B cell (primary cell): ENCODE results near the gene PITRM1. TPM values are rescaled to one million over a fixed set of nuclear protein-coding genes. Genes with fewer than 3 reads are reported as not detected.

Source experiments
- ATAC-seq: fragments of 200-7000 bp; cut with Tn5 transposase; one replicate; pipeline ENCODE4 v1.10.0; 2021; ENCODE audit warnings: low read depth, mild to moderate bottlenecking, moderate number of reproducible peaks, moderate library complexity
- CTCF ChIA-PET: fragments of 350-600 bp; sonication (Branson Sonifier 250); formaldehyde crosslinking; loops from one replicate; lab custom pipeline; 2021; ENCODE audit warnings: antibody characterized with exemption, inconsistent platforms; lab: Charles Lee
- POLR2A ChIA-PET: fragments of 350-600 bp; sonication (Branson Sonifier 250); formaldehyde crosslinking; loops from one replicate; lab custom pipeline; 2021; ENCODE audit warnings: antibody characterized with exemption; lab: Charles Lee
- DNase-seq: peaks from one replicate; pipeline ENCODE4 v3.0.0; 2013
- H2AFZ ChIP-seq: 2 replicates; pipeline ENCODE4 v1.6.1; 2012; ENCODE audit warnings: mild to moderate bottlenecking, low read depth, low read length; ENCODE audit not compliant: insufficient read depth, poor library complexity, severe bottlenecking
- H3K27ac ChIP-seq, 2 donors: 1 replicate in 1 of 2; 2 replicates in 1 of 2; pipeline ENCODE4 v1.5.1; 2012 to 2013; ENCODE audit warnings: low read length in 2 of 2, mild to moderate bottlenecking in 2 of 2, moderate library complexity in 1 of 2
- H3K27me3 ChIP-seq, 4 experiments: fragments of 200-600 bp in 1 of 4; sonication (generic) in 1 of 4; replicated peaks in 1 of 4; 1 replicate in 2 of 4; 2 replicates in 2 of 4; pipeline versions ENCODE4 v1.6.1 to v1.7.0; 2013 to 2016; ENCODE audit warnings: low read length in 3 of 4, mild to moderate bottlenecking in 2 of 4, mixed read lengths in 1 of 4, moderate library complexity in 1 of 4; ENCODE audit not compliant: insufficient read depth in 4 of 4, control insufficient read depth in 3 of 4; ENCODE audit errors: control extremely low read depth in 1 of 4
- H3K36me3 ChIP-seq, 2 experiments: replicated peaks in 1 of 2; 1 replicate in 1 of 2; 2 replicates in 1 of 2; pipeline versions ENCODE4 v1.6.1 to v1.7.1; 2013; ENCODE audit warnings: low read length in 1 of 2; ENCODE audit not compliant: insufficient read depth in 2 of 2, control insufficient read depth in 1 of 2; ENCODE audit errors: control extremely low read depth in 1 of 2, extremely low read depth in 1 of 2
- H3K4me1 ChIP-seq, 2 donors: fragments of 200-600 bp in 1 of 2; sonication (generic) in 1 of 2; 1 replicate in 1 of 2; 2 replicates in 1 of 2; pipeline versions ENCODE4 v1.5.1 to v1.6.1; 2013 to 2017; ENCODE audit warnings: low read length in 2 of 2; ENCODE audit not compliant: control insufficient read depth in 2 of 2, insufficient read depth in 2 of 2
- H3K4me2 ChIP-seq: replicated peaks from 2 replicates; pipeline ENCODE3; 2012; ENCODE audit warnings: mild to moderate bottlenecking, low read depth, low read length; ENCODE audit not compliant: poor library complexity, severe bottlenecking
- H3K4me3 ChIP-seq, 5 experiments: fragments of 200-600 bp in 1 of 5; sonication (generic) in 1 of 5; 1 replicate in 3 of 5; 2 replicates in 2 of 5; pipeline versions ENCODE4 v1.5.1 to v1.7.0; 2011 to 2016; ENCODE audit warnings: low read length in 4 of 5, mild to moderate bottlenecking in 4 of 5, low read depth in 2 of 5, control low read depth in 1 of 5, moderate library complexity in 1 of 5; ENCODE audit not compliant: insufficient read depth in 1 of 5; ENCODE audit errors: control extremely low read depth in 1 of 5, extremely low read depth in 1 of 5
- H3K79me2 ChIP-seq: fragments of 200-600 bp; sonication (generic); one replicate; pipeline ENCODE4 v1.6.0; 2016; ENCODE audit warnings: low read length; ENCODE audit not compliant: control insufficient read depth, insufficient read depth
- H3K9ac ChIP-seq: fragments of 200-600 bp; sonication (generic); 2 replicates; pipeline ENCODE4 v1.6.1; 2017; ENCODE audit warnings: mild to moderate bottlenecking, low read length, moderate library complexity
- H3K9me3 ChIP-seq, 3 donors: one replicate each; pipeline versions ENCODE4 v1.6.1 to v1.7.1; 2013; ENCODE audit warnings: low read length in 2 of 3; ENCODE audit not compliant: control insufficient read depth in 2 of 3, insufficient read depth in 1 of 3; ENCODE audit errors: control extremely low read depth in 1 of 3
- H4K20me1 ChIP-seq: 2 replicates; pipeline ENCODE4 v1.6.0; 2012; ENCODE audit warnings: mild to moderate bottlenecking, low read length; ENCODE audit not compliant: insufficient read depth, control insufficient read depth, poor library complexity, severe bottlenecking
- H3K27ac Mint-ChIP-seq: one replicate; pipeline ENCODE4 v1.8.0; 2021; ENCODE audit warnings: mixed read lengths
- H3K27me3 Mint-ChIP-seq: one replicate; pipeline ENCODE4 v1.8.0; 2021; ENCODE audit warnings: mixed read lengths
- H3K4me1 Mint-ChIP-seq: one replicate; pipeline ENCODE4 v1.8.0; 2021; ENCODE audit warnings: mixed read lengths
- H3K4me3 Mint-ChIP-seq: one replicate; pipeline ENCODE4 v1.8.0; 2021; ENCODE audit warnings: mixed read lengths
- H3K9me3 Mint-ChIP-seq: one replicate; pipeline ENCODE4 v1.8.0; 2022; ENCODE audit warnings: mixed read lengths; ENCODE audit not compliant: insufficient read depth
- CTCF ChIP-seq: fragments of 200-600 bp; IDR thresholded peaks from one replicate; pipeline ENCODE4 v1.8.0; 2022; ENCODE audit warnings: antibody characterized with exemption, mild to moderate bottlenecking
- EZH2 ChIP-seq: IDR thresholded peaks from 2 replicates; pipeline ENCODE4 v1.6.1; 2012; ENCODE audit warnings: borderline replicate concordance, low read depth, mild to moderate bottlenecking, moderate library complexity, low read length; ENCODE audit not compliant: insufficient read depth, poor library complexity, severe bottlenecking
- WGBS: methylation state at CpG from one replicate; pipeline ENCODE4 v1.1.5; 2013; ENCODE audit warnings: missing lambda C conversion rate; ENCODE audit not compliant: insufficient coverage; 5-methylcytosine and 5-hydroxymethylcytosine counted together
- intact Hi-C: fragments of 100-400 bp; cut with micrococcal nuclease; formaldehyde crosslinking; loops from one replicate; pipeline ENCODE4 v1.10.0; 2022
- polyA plus RNA-seq: library from polyadenylated mRNA; depleted of rRNA; stranded (reverse); fragments of >200 nt; gene quantifications from 2 replicates; pipeline ENCODE4 v1.2.3, GENCODE V29; 2012
- total RNA-seq, 2 donors: library from RNA; stranded (reverse); fragments of 120-200 nt in 1 of 2; gene quantifications; 1 replicate in 1 of 2; 2 replicates in 1 of 2; pipeline versions ENCODE4 v1.2.3 to v1.2.4, GENCODE V29; 2013 to 2022

Gene PITRM1
- total and polyA plus RNA-seq, 2 donors (not counting 1 experiment from before 2014, with no cell fraction given) = 50.7 to 71.1 TPM

GRCh38 chr10:3154666-3155065 lies 17.9 kb downstream of the PITRM1 start:
- 98% methylated on average over 10 of the region's 10 CpGs for WGBS
- Histone ChIP-seq H3K36me3 (peaks cover 9 to 85% of the 10 kb centered on the region in 2 experiments), H3K4me3 (no peak overlapping the region), H3K79me2 (no peaks in the 10 kb centered on the region), H3K27me3 (no peaks in the 10 kb centered on the region), H3K4me1 (no peaks in the 10 kb centered on the region), H2AFZ (no peak overlapping the region), H3K9me3 (no peaks in the 10 kb centered on the region), H3K9ac (no peak overlapping the region), H3K4me2 (no peak overlapping the region), H3K27ac (no peak overlapping the region), H4K20me1 (no peaks in the 10 kb centered on the region)
- Mint-ChIP-seq H3K27ac (no peak overlapping the region), H3K4me3 (no peak overlapping the region), H3K27me3 (no peaks in the 10 kb centered on the region), H3K4me1 (no peaks in the 10 kb centered on the region), H3K9me3 (no peaks in the 10 kb centered on the region)
- DNase-seq (no peak), ATAC-seq (no peak)
- intact Hi-C loops = no loop called here
- CTCF ChIA-PET = no interaction called here
- no peak for TF ChIP-seq EZH2
- no peak for TF ChIP-seq CTCF
- POLR2A ChIA-PET = no interaction called here

GRCh38 chr10:3152566-3152935 lies 20.0 kb downstream of the PITRM1 start:
- Histone ChIP-seq H3K9me3 (no peaks in the 10 kb centered on the region), H3K27ac (no peak overlapping the region), H3K4me2 (no peak overlapping the region), H3K4me1 (no peaks in the 10 kb centered on the region), H3K27me3 (no peaks in the 10 kb centered on the region), H3K9ac (no peak overlapping the region), H3K4me3 (no peak overlapping the region), H4K20me1 (no peaks in the 10 kb centered on the region), H3K79me2 (no peaks in the 10 kb centered on the region), H2AFZ (no peak overlapping the region), H3K36me3 (peaks cover 5 to 85% of the 10 kb centered on the region in 2 experiments)
- ChIA-PET POLR2A (no interaction called here), CTCF (no interaction called here)
- TF ChIP-seq EZH2 = no peak
- no peak for TF ChIP-seq CTCF
- WGBS = 83% methylated on average over 9 of the region's 9 CpGs
- Mint-ChIP-seq H3K4me1 (no peaks in the 10 kb centered on the region), H3K4me3 (no peak overlapping the region), H3K9me3 (no peaks in the 10 kb centered on the region), H3K27me3 (no peaks in the 10 kb centered on the region), H3K27ac (no peak overlapping the region)
- no peak for ATAC-seq
- DNase-seq = no peak
- intact Hi-C loops = no loop called here
